Myocyte (in vitro differentiated cells): ENCODE measurements around the gene SOCS1. TPM values are rescaled to one million over a fixed set of nuclear protein-coding genes. Genes with fewer than 3 reads are reported as not detected.

Experiments
- DNase-seq: peaks from one replicate; pipeline ENCODE4 v3.0.0-alpha.2; 2012; ENCODE audit warnings: low read depth
- total RNA-seq: library from RNA; depleted of rRNA; stranded (reverse); fragments of >200 nt; gene quantifications from 2 replicates; pipeline ENCODE4 v1.2.3, GENCODE V29; 2014

The SOCS1 gene
- total RNA-seq, 1 donor from 2014 or later = 1.2 TPM

- DNase-seq = peak; percentile 29
These were observed 50.0 kb downstream of the SOCS1 start for GRCh38 chr16:11205754-11206581.

- no peak for DNase-seq
These were observed 50.8 kb downstream of the SOCS1 start for GRCh38 chr16:11205065-11205699.

GRCh38 chr16:11204513-11205047 lies 51.4 kb downstream of the SOCS1 start:
- no peak for DNase-seq

Other genes starting within 250 kb of the SOCS1 start
- gene TNP2, start 13.1 kb upstream of the SOCS1 start, total RNA-seq = not detected in 2 replicates
- not detected in 2 replicates for gene PRM3, start 17.4 kb upstream of the SOCS1 start, total RNA-seq
- not detected in 2 replicates for gene PRM2, start 20.3 kb upstream of the SOCS1 start, total RNA-seq
- not detected in 2 replicates for gene PRM1, start 25.1 kb upstream of the SOCS1 start, total RNA-seq
- gene RMI2, start 89.3 kb upstream of the SOCS1 start, total RNA-seq = 1.4 and 1.7 TPM in 2 replicates